Measurements from ENCODE around the gene ZNF763.
A peak's percentile ranks its signal among the peaks of the same experiment; 100 is the strongest.
"Not testable (repeated sequence)": the region's sequence is repeated elsewhere in the genome, so short reads cannot be mapped to it uniquely, and the experiment has no call there.

Gene ZNF763

GRCh38 chr19:11942008-11942842 is 22.6 kb upstream of the ZNF763 start:
- no peaks in the 10 kb centered on the region for H3K4me1 ChIP-seq (ENCODE audit: control insufficient read depth, insufficient read depth, low read length)
- H3K4me3 ChIP-seq (ENCODE audit: low read length in 2 of 2) = no peak overlapping the region
- no peaks in the 10 kb centered on the region for H3K27me3 ChIP-seq (ENCODE audit: control insufficient read depth in 1 of 2, insufficient read depth in 2 of 2, low read length in 2 of 2)
- no peak overlapping the region for H3K27ac ChIP-seq (ENCODE audit: low read length)
- peaks cover 10 to 14% of the 10 kb centered on the region in 2 donors for H3K36me3 ChIP-seq (ENCODE audit: control insufficient read depth in 2 of 2, insufficient read depth in 2 of 2, low read length in 2 of 2)
- H3K9me3 ChIP-seq (ENCODE audit: control insufficient read depth in 2 of 2, low read length in 2 of 2) = peaks cover 36 to 42% of the 10 kb centered on the region in 2 donors
- H3K9ac ChIP-seq (ENCODE audit: low read length in 2 of 2) = no peak overlapping the region

GRCh38 chr19:11942843-11943108 is 22.1 kb upstream of the ZNF763 start:
- Histone ChIP-seq H3K36me3 (ENCODE audit: control insufficient read depth in 2 of 2, insufficient read depth in 2 of 2, low read length in 2 of 2) (peaks cover 16 to 20% of the 10 kb centered on the region in 2 donors), H3K27ac (ENCODE audit: low read length) (no peak overlapping the region), H3K27me3 (ENCODE audit: control insufficient read depth in 1 of 2, insufficient read depth in 2 of 2, low read length in 2 of 2) (no peaks in the 10 kb centered on the region), H3K9me3 (ENCODE audit: control insufficient read depth in 2 of 2, low read length in 2 of 2) (peaks cover 36 to 46% of the 10 kb centered on the region in 2 donors), H3K4me1 (ENCODE audit: control insufficient read depth, insufficient read depth, low read length) (no peaks in the 10 kb centered on the region), H3K4me3 (ENCODE audit: low read length in 2 of 2) (no peak overlapping the region), H3K9ac (ENCODE audit: low read length in 2 of 2) (no peak overlapping the region)

- no peak overlapping the region for H3K4me3 ChIP-seq (ENCODE audit: low read length in 2 of 2)
- no peaks in the 10 kb centered on the region for H3K4me1 ChIP-seq (ENCODE audit: control insufficient read depth, insufficient read depth, low read length)
- no peak overlapping the region for H3K9ac ChIP-seq (ENCODE audit: low read length in 2 of 2)
- no peak overlapping the region for H3K27ac ChIP-seq (ENCODE audit: low read length)
- no peaks in the 10 kb centered on the region for H3K27me3 ChIP-seq (ENCODE audit: control insufficient read depth in 1 of 2, insufficient read depth in 2 of 2, low read length in 2 of 2)
- H3K9me3 ChIP-seq (ENCODE audit: control insufficient read depth in 2 of 2, low read length in 2 of 2) = peaks cover 51 to 62% of the 10 kb centered on the region in 2 donors
- H3K36me3 ChIP-seq (ENCODE audit: control insufficient read depth in 2 of 2, insufficient read depth in 2 of 2, low read length in 2 of 2) = peaks cover 34 to 39% of the 10 kb centered on the region in 2 donors
Measured at GRCh38 chr19:11944656-11945055, 20.2 kb upstream of the ZNF763 start.

GRCh38 chr19:11948646-11949045 is 16.2 kb upstream of the ZNF763 start:
- peaks cover 62 to 70% of the 10 kb centered on the region in 2 donors for H3K9me3 ChIP-seq (ENCODE audit: control insufficient read depth in 2 of 2, low read length in 2 of 2)
- H3K4me1 ChIP-seq (ENCODE audit: control insufficient read depth, insufficient read depth, low read length) = no peaks in the 10 kb centered on the region
- peak overlapping the region in 1 of 2 donors; percentile 51 for H3K4me3 ChIP-seq (ENCODE audit: low read length in 2 of 2)
- no peaks in the 10 kb centered on the region for H3K27me3 ChIP-seq (ENCODE audit: control insufficient read depth in 1 of 2, insufficient read depth in 2 of 2, low read length in 2 of 2)
- peaks cover 41 to 45% of the 10 kb centered on the region in 2 donors for H3K36me3 ChIP-seq (ENCODE audit: control insufficient read depth in 2 of 2, insufficient read depth in 2 of 2, low read length in 2 of 2)
- no peak overlapping the region for H3K9ac ChIP-seq (ENCODE audit: low read length in 2 of 2)
- H3K27ac ChIP-seq (ENCODE audit: low read length) = no peak overlapping the region

- Histone ChIP-seq H3K27ac (ENCODE audit: low read length) (no peak overlapping the region), H3K4me1 (ENCODE audit: control insufficient read depth, insufficient read depth, low read length) (no peaks in the 10 kb centered on the region), H3K9me3 (ENCODE audit: control insufficient read depth in 2 of 2, low read length in 2 of 2) (peaks cover 59 to 65% of the 10 kb centered on the region in 2 donors), H3K9ac (ENCODE audit: low read length in 2 of 2) (no peak overlapping the region), H3K27me3 (ENCODE audit: control insufficient read depth in 1 of 2, insufficient read depth in 2 of 2, low read length in 2 of 2) (no peaks in the 10 kb centered on the region), H3K36me3 (ENCODE audit: control insufficient read depth in 2 of 2, insufficient read depth in 2 of 2, low read length in 2 of 2) (peaks cover 41 to 45% of the 10 kb centered on the region in 2 donors), H3K4me3 (ENCODE audit: low read length in 2 of 2) (peak overlapping the region; percentile 3 to 51)
Measured at GRCh38 chr19:11949201-11949600, 15.6 kb upstream of the ZNF763 start.

- H3K4me1 ChIP-seq (ENCODE audit: control insufficient read depth, insufficient read depth, low read length); H3K9ac ChIP-seq (ENCODE audit: low read length in 2 of 2); H3K27me3 ChIP-seq (ENCODE audit: control insufficient read depth in 1 of 2, insufficient read depth in 2 of 2, low read length in 2 of 2); H3K27ac ChIP-seq (ENCODE audit: low read length): not testable (repeated sequence)
- peaks cover 54 to 61% of the 10 kb centered on the region in 2 donors for H3K9me3 ChIP-seq (ENCODE audit: control insufficient read depth in 2 of 2, low read length in 2 of 2)
- peak overlapping the region; percentile 0 to 51 for H3K4me3 ChIP-seq (ENCODE audit: low read length in 2 of 2)
- peaks cover 38 to 41% of the 10 kb centered on the region in 2 donors for H3K36me3 ChIP-seq (ENCODE audit: control insufficient read depth in 2 of 2, insufficient read depth in 2 of 2, low read length in 2 of 2)
Measured at GRCh38 chr19:11949614-11950080, 15.2 kb upstream of the ZNF763 start.

- Histone ChIP-seq H3K36me3 (ENCODE audit: control insufficient read depth in 2 of 2, insufficient read depth in 2 of 2, low read length in 2 of 2) (peaks cover 38 to 39% of the 10 kb centered on the region in 2 donors), H3K27me3 (ENCODE audit: control insufficient read depth in 1 of 2, insufficient read depth in 2 of 2, low read length in 2 of 2) (no peaks in the 10 kb centered on the region), H3K27ac (ENCODE audit: low read length) (no peak overlapping the region), H3K9ac (ENCODE audit: low read length in 2 of 2) (no peak overlapping the region), H3K4me1 (ENCODE audit: control insufficient read depth, insufficient read depth, low read length) (no peaks in the 10 kb centered on the region), H3K4me3 (ENCODE audit: low read length in 2 of 2) (peak overlapping the region in 1 of 2 donors; percentile 51), H3K9me3 (ENCODE audit: control insufficient read depth in 2 of 2, low read length in 2 of 2) (peaks cover 48 to 54% of the 10 kb centered on the region in 2 donors)
Measured at GRCh38 chr19:11950312-11950711, 14.5 kb upstream of the ZNF763 start.

GRCh38 chr19:11963566-11964355 is 1.1 kb upstream of the ZNF763 start:
- H3K36me3 ChIP-seq (ENCODE audit: control insufficient read depth in 2 of 2, insufficient read depth in 2 of 2, low read length in 2 of 2) = no peaks in the 10 kb centered on the region
- peak overlapping the region; percentile 96 for H3K27ac ChIP-seq (ENCODE audit: low read length)
- peaks cover 23% of the 10 kb centered on the region for H3K4me1 ChIP-seq (ENCODE audit: control insufficient read depth, insufficient read depth, low read length)
- H3K4me3 ChIP-seq (ENCODE audit: low read length in 2 of 2) = peak overlapping the region; percentile 30 to 99
- H3K9ac ChIP-seq (ENCODE audit: low read length in 2 of 2) = peak overlapping the region; percentile 13 to 14
- no peaks in the 10 kb centered on the region for H3K27me3 ChIP-seq (ENCODE audit: control insufficient read depth in 1 of 2, insufficient read depth in 2 of 2, low read length in 2 of 2)
- no peaks in the 10 kb centered on the region for H3K9me3 ChIP-seq (ENCODE audit: control insufficient read depth in 2 of 2, low read length in 2 of 2)

- no peaks in the 10 kb centered on the region for H3K36me3 ChIP-seq (ENCODE audit: control insufficient read depth in 2 of 2, insufficient read depth in 2 of 2, low read length in 2 of 2)
- H3K4me3 ChIP-seq (ENCODE audit: low read length in 2 of 2) = peak overlapping the region; percentile 99
- H3K27me3 ChIP-seq (ENCODE audit: control insufficient read depth in 1 of 2, insufficient read depth in 2 of 2, low read length in 2 of 2) = no peaks in the 10 kb centered on the region
- H3K9me3 ChIP-seq (ENCODE audit: control insufficient read depth in 2 of 2, low read length in 2 of 2) = no peaks in the 10 kb centered on the region
- peak overlapping the region; percentile 83 to 95 for H3K9ac ChIP-seq (ENCODE audit: low read length in 2 of 2)
- peaks cover 23% of the 10 kb centered on the region for H3K4me1 ChIP-seq (ENCODE audit: control insufficient read depth, insufficient read depth, low read length)
- peak overlapping the region; percentile 96 for H3K27ac ChIP-seq (ENCODE audit: low read length)
Measured at GRCh38 chr19:11964496-11964857, 363 bp upstream of the ZNF763 start.

- H3K27me3 ChIP-seq (ENCODE audit: control insufficient read depth in 1 of 2, insufficient read depth in 2 of 2, low read length in 2 of 2) = no peaks in the 10 kb centered on the region
- peaks cover 12% of the 10 kb centered on the region for H3K4me1 ChIP-seq (ENCODE audit: control insufficient read depth, insufficient read depth, low read length)
- H3K27ac ChIP-seq (ENCODE audit: low read length) = no peak overlapping the region
- no peak overlapping the region for H3K9ac ChIP-seq (ENCODE audit: low read length in 2 of 2)
- H3K9me3 ChIP-seq (ENCODE audit: control insufficient read depth in 2 of 2, low read length in 2 of 2) = no peaks in the 10 kb centered on the region
- H3K4me3 ChIP-seq (ENCODE audit: low read length in 2 of 2) = no peak overlapping the region
- H3K36me3 ChIP-seq (ENCODE audit: control insufficient read depth in 2 of 2, insufficient read depth in 2 of 2, low read length in 2 of 2) = no peaks in the 10 kb centered on the region
Measured at GRCh38 chr19:11970174-11970573, 5.3 kb downstream of the ZNF763 start.

Data from stomach smooth muscle (tissue), 2 donors.